CD14-positive monocyte (primary cell): Measurements from ENCODE around the gene PRELID3B. TPM values are rescaled to one million over a fixed set of nuclear protein-coding genes. Genes with fewer than 3 reads are reported as not detected.

Source experiments
- DNase-seq, 3 donors: peaks; one replicate each; pipeline ENCODE4 v3.0.0-alpha.2; 2011 to 2022
- H2AFZ ChIP-seq: 2 replicates; pipeline ENCODE4 v1.6.0; 2012; ENCODE audit warnings: mild to moderate bottlenecking, low read depth, low read length, inconsistent platforms; ENCODE audit not compliant: insufficient read depth, poor library complexity, severe bottlenecking
- H3K27ac ChIP-seq, 2 donors: 1 replicate in 1 of 2; 2 replicates in 1 of 2; pipeline ENCODE4 v1.5.1; 2012 to 2013; ENCODE audit warnings: low read length in 2 of 2, control low read depth in 1 of 2, inconsistent platforms in 1 of 2, low read depth in 1 of 2, mild to moderate bottlenecking in 1 of 2
- H3K27me3 ChIP-seq, 2 donors: one replicate each; pipeline versions ENCODE4 v1.6.0 to v1.6.1; 2011 to 2013; ENCODE audit warnings: low read length in 2 of 2; ENCODE audit not compliant: control insufficient read depth in 2 of 2, insufficient read depth in 2 of 2
- H3K36me3 ChIP-seq, 2 donors: replicated peaks in 1 of 2; 1 replicate in 1 of 2; 2 replicates in 1 of 2; pipeline versions ENCODE4 v1.5.1 to v1.6.1; 2012 to 2013; ENCODE audit warnings: low read length in 2 of 2, control low read depth in 1 of 2, inconsistent platforms in 1 of 2, mild to moderate bottlenecking in 1 of 2; ENCODE audit not compliant: insufficient read depth in 2 of 2, control insufficient read depth in 1 of 2
- H3K4me1 ChIP-seq, 2 donors: 1 replicate in 1 of 2; 2 replicates in 1 of 2; pipeline versions ENCODE4 v1.5.1 to v1.6.1; 2012 to 2013; ENCODE audit warnings: low read length in 2 of 2, control low read depth in 1 of 2, inconsistent platforms in 1 of 2, mild to moderate bottlenecking in 1 of 2, moderate library complexity in 1 of 2; ENCODE audit not compliant: insufficient read depth in 2 of 2, control insufficient read depth in 1 of 2
- H3K4me2 ChIP-seq: replicated peaks from 2 replicates; pipeline ENCODE3; 2012; ENCODE audit warnings: low read length, moderate library complexity, mild to moderate bottlenecking; ENCODE audit not compliant: poor library complexity, severe bottlenecking; ENCODE audit errors: extremely low read depth
- H3K4me3 ChIP-seq, 3 experiments: fragments of 200-600 bp in 1 of 3; sonication (generic) in 1 of 3; replicated peaks in 1 of 3; 1 replicate in 2 of 3; 2 replicates in 1 of 3; pipeline ENCODE4 v1.5.1; 2011 to 2013; ENCODE audit warnings: low read length in 3 of 3, mild to moderate bottlenecking in 3 of 3, control low read depth in 2 of 3, low read depth in 2 of 3, inconsistent platforms in 1 of 3, moderate library complexity in 1 of 3
- H3K79me2 ChIP-seq: 2 replicates; pipeline ENCODE4 v1.6.0; 2012; ENCODE audit warnings: mild to moderate bottlenecking, control low read depth, inconsistent platforms, low read length, moderate library complexity; ENCODE audit not compliant: insufficient read depth
- H3K9ac ChIP-seq: 2 replicates; pipeline ENCODE4 v1.6.0; 2017; ENCODE audit warnings: low read length, mild to moderate bottlenecking; ENCODE audit not compliant: insufficient read depth, poor library complexity, severe bottlenecking
- H3K9me3 ChIP-seq, 2 donors: replicated peaks in 1 of 2; 1 replicate in 1 of 2; 2 replicates in 1 of 2; pipeline versions ENCODE4 v1.5.1 to v1.6.1; 2012 to 2013; ENCODE audit warnings: low read length in 2 of 2, control low read depth in 1 of 2; ENCODE audit not compliant: control insufficient read depth in 1 of 2, insufficient read depth in 1 of 2
- H4K20me1 ChIP-seq: 2 replicates; pipeline ENCODE4 v1.6.0; 2012; ENCODE audit warnings: mild to moderate bottlenecking, low read length, control low read depth, moderate library complexity; ENCODE audit not compliant: insufficient read depth
- H3K27ac Mint-ChIP-seq, 7 donors: one replicate each; pipeline ENCODE4 v1.8.0; 2020; ENCODE audit warnings: mild to moderate bottlenecking in 7 of 7, mixed read lengths in 7 of 7, moderate library complexity in 6 of 7, inconsistent platforms in 2 of 7
- H3K27me3 Mint-ChIP-seq, 3 donors: one replicate each; pipeline ENCODE4 v1.8.0; 2021 to 2022; ENCODE audit warnings: low read depth in 3 of 3, mild to moderate bottlenecking in 3 of 3, mixed read lengths in 3 of 3, moderate library complexity in 3 of 3, inconsistent platforms in 1 of 3
- H3K36me3 Mint-ChIP-seq, 2 donors: one replicate each; pipeline ENCODE4 v1.8.0; 2020; ENCODE audit warnings: mixed read lengths in 2 of 2, inconsistent platforms in 1 of 2, mild to moderate bottlenecking in 1 of 2
- H3K4me1 Mint-ChIP-seq: one replicate; pipeline ENCODE4 v1.8.0; 2020; ENCODE audit warnings: mild to moderate bottlenecking, mixed read lengths
- H3K4me3 Mint-ChIP-seq, 2 donors: one replicate each; pipeline ENCODE4 v1.8.0; 2020; ENCODE audit warnings: mild to moderate bottlenecking in 2 of 2, mixed read lengths in 2 of 2, moderate library complexity in 1 of 2
- H3K9me3 Mint-ChIP-seq, 7 donors: one replicate each; pipeline ENCODE4 v1.8.0; 2020 to 2022; ENCODE audit warnings: mixed read lengths in 7 of 7, mild to moderate bottlenecking in 6 of 7, moderate library complexity in 6 of 7, inconsistent platforms in 2 of 7
- CTCF ChIP-seq: fragments of 200-600 bp; IDR thresholded peaks from one replicate; pipeline ENCODE4 v1.8.0; 2022; ENCODE audit warnings: antibody characterized with exemption, mild to moderate bottlenecking
- whole genome bisulfite sequencing: methylation state at CpG from one replicate; pipeline ENCODE4 v1.1.5; 2013; ENCODE audit warnings: missing lambda C conversion rate; ENCODE audit not compliant: insufficient coverage; 5-methylcytosine and 5-hydroxymethylcytosine counted together
- intact Hi-C, 2 donors: fragments of 100-400 bp; cut with micrococcal nuclease; formaldehyde crosslinking; loops; one replicate each; pipeline versions ENCODE4 v1.15.0 to v1.15.1; 2023
- polyA plus RNA-seq, 3 donors: library from polyadenylated mRNA; depleted of rRNA in 1 of 3; unstranded in 2 of 3; stranded (reverse) in 1 of 3; fragments of 300-500 nt in 2 of 3; fragments of >200 nt in 1 of 3; fragmentation: Illumina TruSeq in 2 of 3; gene quantifications; 1 replicate in 2 of 3; 2 replicates in 1 of 3; pipeline ENCODE4 v1.2.3, GENCODE V29; 2012 to 2021

Gene PRELID3B
- polyA plus RNA-seq, 3 donors: 16.9 to 21.0 (median 20.1) TPM

GRCh38 chr20:58991715-58992114, 50.9 kb downstream of the PRELID3B start:
- Mint-ChIP-seq H3K27ac (peak overlapping the region in 1 of 7 donors; percentile 3), H3K9me3 (no peaks in the 10 kb centered on the region), H3K4me3 (no peak overlapping the region), H3K36me3 (peaks cover 88 to 94% of the 10 kb centered on the region in 2 donors), H3K4me1 (peaks cover 7% of the 10 kb centered on the region), H3K27me3 (peaks cover 0 to 4% (median 0%) of the 10 kb centered on the region in 3 donors)
- DNase-seq: no peak
- H3K79me2 ChIP-seq: peaks cover 16% of the 10 kb centered on the region
- TF ChIP-seq CTCF: no peak
- peaks cover 90 to 100% of the 10 kb centered on the region in 2 donors for H3K36me3 ChIP-seq
- H3K4me1 ChIP-seq: peaks cover 0 to 3% of the 10 kb centered on the region in 2 donors
- H3K9ac ChIP-seq: no peak overlapping the region
- no peak overlapping the region for H3K4me2 ChIP-seq
- H3K27me3 ChIP-seq: no peaks in the 10 kb centered on the region
- intact Hi-C loops: loop anchor here in 1 of 2 donors (5.0 kb wide), 1 partner anchor 36 kb away; no protein-coding TSS in a partner anchor
- H3K4me3 ChIP-seq: no peak overlapping the region
- 81% methylated on average over 5 of the region's 9 CpGs for WGBS
- H2AFZ ChIP-seq: no peak overlapping the region
- peak overlapping the region in 1 of 2 donors; percentile 52 for H3K27ac ChIP-seq
- H3K9me3 ChIP-seq: no peaks in the 10 kb centered on the region
- H4K20me1 ChIP-seq: peaks cover 99% of the 10 kb centered on the region

- no peak for DNase-seq
- peak overlapping the region in 1 of 2 donors; percentile 52 for H3K27ac ChIP-seq
- H3K4me3 ChIP-seq: no peak overlapping the region
- intact Hi-C loops: loop anchor here in 1 of 2 donors (5.0 kb wide), 1 partner anchor 36 kb away; no protein-coding TSS in a partner anchor
- H3K9ac ChIP-seq: no peak overlapping the region
- Mint-ChIP-seq H3K27ac (peak overlapping the region in 4 of 7 donors; percentile 6 to 75 (median 50)), H3K9me3 (no peaks in the 10 kb centered on the region), H3K27me3 (peaks cover 0 to 4% (median 0%) of the 10 kb centered on the region in 3 donors), H3K36me3 (peaks cover 86 to 93% of the 10 kb centered on the region in 2 donors), H3K4me3 (no peak overlapping the region), H3K4me1 (peaks cover 6% of the 10 kb centered on the region)
- H3K4me1 ChIP-seq: peaks cover 0 to 3% of the 10 kb centered on the region in 2 donors
- peaks cover 85 to 100% of the 10 kb centered on the region in 2 donors for H3K36me3 ChIP-seq
- H2AFZ ChIP-seq: no peak overlapping the region
- WGBS: 97% methylated on average over 9 of the region's 14 CpGs
- no peak for TF ChIP-seq CTCF
- no peak overlapping the region for H3K4me2 ChIP-seq
- no peaks in the 10 kb centered on the region for H3K27me3 ChIP-seq
- peaks cover 16% of the 10 kb centered on the region for H3K79me2 ChIP-seq
- no peaks in the 10 kb centered on the region for H3K9me3 ChIP-seq
- H4K20me1 ChIP-seq: peaks cover 98% of the 10 kb centered on the region
Observed at GRCh38 chr20:58990651-58991445, 51.7 kb downstream of the PRELID3B start.
